WTC11 (cell line): ENCODE results near the gene PROM2. TPM values are rescaled to one million over a fixed set of nuclear protein-coding genes. Genes with fewer than 3 reads are reported as not detected.

Experiments used
- ATAC-seq: fragments of 200-7000 bp; cut with Tn5 transposase; 2 replicates; pipeline ENCODE4 v1.10.0; 2021; ENCODE audit warnings: mild to moderate bottlenecking, moderate library complexity
- CTCF ChIA-PET: fragments of 300-600 bp; sonication (Branson Sonifier 250); formaldehyde crosslinking; loops from one replicate; lab custom pipeline; 2021; ENCODE audit warnings: antibody characterized with exemption; lab: Charles Lee
- POLR2A ChIA-PET: fragments of 350-600 bp; sonication (Branson Sonifier 250); formaldehyde crosslinking; loops from one replicate; lab custom pipeline; 2021; ENCODE audit warnings: antibody characterized with exemption; lab: Charles Lee
- DNase-seq: peaks from one replicate; pipeline ENCODE4 v3.0.0; 2021; ENCODE audit warnings: low spot score
- H3K27ac Mint-ChIP-seq: 2 replicates; pipeline ENCODE4 v1.8.0; 2021; ENCODE audit warnings: mixed read lengths
- H3K27me3 Mint-ChIP-seq: 2 replicates; pipeline ENCODE4 v1.8.0; 2021; ENCODE audit warnings: low read depth, mild to moderate bottlenecking, moderate library complexity, mixed read lengths
- H3K36me3 Mint-ChIP-seq: 2 replicates; pipeline ENCODE4 v1.8.0; 2021; ENCODE audit warnings: mixed read lengths
- H3K4me1 Mint-ChIP-seq: 2 replicates; pipeline ENCODE4 v1.8.0; 2022; ENCODE audit warnings: mixed read lengths
- H3K4me3 Mint-ChIP-seq: 2 replicates; pipeline ENCODE4 v1.8.0; 2021; ENCODE audit warnings: mild to moderate bottlenecking, moderate library complexity, mixed read lengths
- H3K9me3 Mint-ChIP-seq: 2 replicates; pipeline ENCODE4 v1.8.0; 2021; ENCODE audit warnings: mixed read lengths
- ATF2 ChIP-seq: sonication (generic); formaldehyde crosslinking; IDR thresholded peaks from 2 replicates; pipeline ENCODE4 v1.8.1; 2022; ENCODE audit warnings: low read depth, missing genetic modification reagents, borderline replicate concordance
- E2F1 ChIP-seq: sonication (generic); formaldehyde crosslinking; IDR thresholded peaks from 2 replicates; pipeline ENCODE4 v1.8.0; 2022; ENCODE audit warnings: mild to moderate bottlenecking, missing genetic modification reagents
- ESRRA ChIP-seq: sonication (generic); formaldehyde crosslinking; IDR thresholded peaks from 2 replicates; pipeline ENCODE4 v1.8.1; 2022; ENCODE audit warnings: mild to moderate bottlenecking, missing genetic modification reagents, borderline replicate concordance
- ETV6 ChIP-seq: sonication (generic); formaldehyde crosslinking; IDR thresholded peaks from 2 replicates; pipeline ENCODE4 v1.8.1; 2022; ENCODE audit warnings: mild to moderate bottlenecking, missing genetic modification reagents
- FOXJ3 ChIP-seq: sonication (generic); formaldehyde crosslinking; IDR thresholded peaks from 2 replicates; pipeline ENCODE4 v1.9.0; 2021; ENCODE audit warnings: missing genetic modification reagents, mild to moderate bottlenecking, borderline replicate concordance
- FOXP4 ChIP-seq: sonication (generic); formaldehyde crosslinking; IDR thresholded peaks from 2 replicates; pipeline ENCODE4 v1.8.0; 2022; ENCODE audit warnings: mild to moderate bottlenecking, missing genetic modification reagents
- HMGXB4 ChIP-seq: sonication (generic); formaldehyde crosslinking; IDR thresholded peaks from 2 replicates; pipeline ENCODE4 v1.8.1; 2023; ENCODE audit warnings: mild to moderate bottlenecking, moderate library complexity, missing genetic modification reagents
- MLX ChIP-seq: sonication (generic); formaldehyde crosslinking; IDR thresholded peaks from 2 replicates; pipeline ENCODE4 v1.8.1; 2023; ENCODE audit warnings: mild to moderate bottlenecking, missing genetic modification reagents, moderate library complexity
- MXD4 ChIP-seq: fragments of 250-450 bp; sonication (Bioruptor Pico); IDR thresholded peaks from 2 replicates; pipeline ENCODE4 v1.8.0; 2021; ENCODE audit warnings: mild to moderate bottlenecking, moderate library complexity, borderline replicate concordance
- NFATC4 ChIP-seq: fragments of 250-450 bp; sonication (Bioruptor Pico); IDR thresholded peaks from 2 replicates; pipeline ENCODE4 v1.9.0; 2021; ENCODE audit warnings: mild to moderate bottlenecking
- NFYB ChIP-seq: sonication (generic); formaldehyde crosslinking; conservative IDR thresholded peaks from 2 replicates; pipeline ENCODE4 v1.8.0; 2022; ENCODE audit warnings: low read depth, missing genetic modification reagents
- NR3C1 ChIP-seq: sonication (generic); formaldehyde crosslinking; conservative IDR thresholded peaks from 2 replicates; pipeline ENCODE4 v1.8.1; 2023; ENCODE audit warnings: low read depth, mild to moderate bottlenecking, missing genetic modification reagents
- PRRX2 ChIP-seq: fragments of 250-450 bp; sonication (Bioruptor Pico); IDR thresholded peaks from 2 replicates; pipeline ENCODE4 v1.8.0; 2021; ENCODE audit warnings: mild to moderate bottlenecking
- TEAD4 ChIP-seq: sonication (generic); formaldehyde crosslinking; IDR thresholded peaks from 2 replicates; pipeline ENCODE4 v1.8.0; 2022; ENCODE audit warnings: mild to moderate bottlenecking, missing genetic modification reagents
- ZBTB21 ChIP-seq: sonication (generic); formaldehyde crosslinking; IDR thresholded peaks from 2 replicates; pipeline ENCODE4 v1.8.1; 2023; ENCODE audit warnings: mild to moderate bottlenecking, missing genetic modification reagents, borderline replicate concordance
- ZNF121 ChIP-seq: sonication (generic); formaldehyde crosslinking; IDR thresholded peaks from 2 replicates; pipeline ENCODE4 v1.8.0; 2023; ENCODE audit warnings: missing genetic modification reagents
- ZNF232 ChIP-seq: sonication (generic); formaldehyde crosslinking; IDR thresholded peaks from 2 replicates; pipeline ENCODE4 v1.8.0; 2022; ENCODE audit warnings: mild to moderate bottlenecking, missing genetic modification reagents
- ZNF396 ChIP-seq: fragments of 250-450 bp; sonication (Bioruptor Pico); IDR thresholded peaks from 2 replicates; pipeline ENCODE4 v1.8.0; 2021; ENCODE audit warnings: mild to moderate bottlenecking, moderate library complexity, borderline replicate concordance
- ZNF416 ChIP-seq: fragments of 250-450 bp; sonication (Bioruptor Pico); IDR thresholded peaks from 2 replicates; pipeline ENCODE4 v1.9.0; 2021; ENCODE audit warnings: mild to moderate bottlenecking, inconsistent platforms
- ZNF532 ChIP-seq: fragments of 250-450 bp; sonication (Bioruptor Pico); IDR thresholded peaks from 2 replicates; pipeline ENCODE4 v1.9.0; 2021; ENCODE audit warnings: mild to moderate bottlenecking, borderline replicate concordance
- total RNA-seq: library from RNA; stranded (reverse); gene quantifications from 3 replicates; pipeline ENCODE4 v1.2.3, GENCODE V29; 2021

PROM2 gene
- total RNA-seq, 1 experiment from 2014 or later, result 8.3 TPM

GRCh38 chr2:95328358-95329125 lies 54.3 kb downstream of the PROM2 start (continued):
- TF ChIP-seq FOXP4 (CRISPR knock-in tag) (no peak), ETV6 (CRISPR knock-in tag) (no peak), HMGXB4 (CRISPR knock-in tag) (no peak), PRRX2 (CRISPR knock-in tag) (no peak), ZNF232 (CRISPR knock-in tag) (no peak), NFATC4 (CRISPR knock-in tag) (no peak)

- H3K9me3 Mint-ChIP-seq, result peaks cover 9% of the 10 kb centered on the region
- ATAC-seq, result no peak
- TF ChIP-seq PRRX2 (CRISPR knock-in tag) (no peak), MXD4 (no peak), NFYB (CRISPR knock-in tag) (no peak), FOXP4 (CRISPR knock-in tag) (no peak), ZBTB21 (CRISPR knock-in tag) (no peak), TEAD4 (CRISPR knock-in tag) (no peak), ZNF396 (CRISPR knock-in tag) (no peak), ETV6 (CRISPR knock-in tag) (no peak), ZNF121 (CRISPR knock-in tag) (no peak), ATF2 (no peak), ESRRA (CRISPR knock-in tag) (no peak), ZNF416 (CRISPR knock-in tag) (no peak), ZNF532 (no peak), FOXJ3 (no peak), NR3C1 (CRISPR knock-in tag) (no peak), E2F1 (CRISPR knock-in tag) (no peak), MLX (CRISPR knock-in tag) (no peak)
Observed at GRCh38 chr2:95329401-95329800, 55.2 kb downstream of the PROM2 start.

More at GRCh38 chr2:95329401-95329800, 55.2 kb downstream of the PROM2 start:
- 0 out of 2 replicates have a peak, but pooled peaks cover 2% of the 10 kb centered on the region for H3K4me1 Mint-ChIP-seq
- ChIA-PET POLR2A (no interaction called here), CTCF (interaction anchor here (1.0 to 5.2 kb wide), 3 partner anchors 13 to 98 kb away, joined by 5 to 28 read pairs (median 11); no protein-coding TSS in a partner anchor)
- H3K27ac Mint-ChIP-seq, result no peak overlapping the region
- H3K36me3 Mint-ChIP-seq, result no peaks in the 10 kb centered on the region
- no peak overlapping the region for H3K4me3 Mint-ChIP-seq
- H3K27me3 Mint-ChIP-seq, result no peaks in the 10 kb centered on the region; the same call in 1 of the 2 replicates
- no peak for DNase-seq
